Neural cell (in vitro differentiated cells): ENCODE results near the gene ARPC5.

Experiments
- CTCF ChIP-seq: fragments of 450-650 bp; IDR thresholded peaks from 2 replicates; pipeline ENCODE4 v1.5.1; 2014; ENCODE audit warnings: antibody characterized with exemption, mild to moderate bottlenecking, moderate library complexity; ENCODE audit not compliant: poor library complexity, severe bottlenecking
- EP300 ChIP-seq: fragments of 450-650 bp; conservative IDR thresholded peaks from 2 replicates; pipeline ENCODE4 v1.6.1; 2014; ENCODE audit warnings: antibody characterized with exemption, mild to moderate bottlenecking, moderate library complexity; ENCODE audit not compliant: poor library complexity, severe bottlenecking
- EZH2 ChIP-seq: fragments of 200-600, 300-800 bp; shearing (Covaris generic), sonication (generic); IDR thresholded peaks from 2 replicates; pipeline ENCODE4 v1.6.1; 2014; ENCODE audit warnings: antibody characterized with exemption, low read length, borderline replicate concordance, mild to moderate bottlenecking; ENCODE audit not compliant: insufficient read depth, poor library complexity, severe bottlenecking
- MXI1 ChIP-seq: fragments of 450-650 bp; conservative IDR thresholded peaks from 2 replicates; pipeline ENCODE4 v1.6.1; 2014; ENCODE audit warnings: antibody characterized with exemption, mild to moderate bottlenecking; ENCODE audit not compliant: poor library complexity, severe bottlenecking
- POLR2AphosphoS5 ChIP-seq: IDR thresholded peaks from 2 replicates; pipeline ENCODE4 v1.6.1; 2012
- RAD21 ChIP-seq: fragments of 450-650 bp; conservative IDR thresholded peaks from 2 replicates; pipeline ENCODE4 v1.6.1; 2014; ENCODE audit warnings: antibody characterized with exemption, mild to moderate bottlenecking, moderate library complexity
- SMC3 ChIP-seq: fragments of 450-650 bp; conservative IDR thresholded peaks from 2 replicates; pipeline ENCODE4 v1.6.1; 2014; ENCODE audit warnings: antibody characterized with exemption, mild to moderate bottlenecking, moderate library complexity; ENCODE audit not compliant: poor library complexity
- TAF1 ChIP-seq: IDR thresholded peaks from 2 replicates; pipeline ENCODE4 v1.6.1; 2012; ENCODE audit warnings: low read depth
- TF ChIP-seq, protein P1 (sequence below): IDR thresholded peaks from 2 replicates; pipeline ENCODE4 v1.6.1; 2012; ENCODE audit warnings: borderline replicate concordance

GRCh38 chr1:183622884-183623785 lies 12.4 kb downstream of the ARPC5 start:
- TF ChIP-seq CTCF (peak; percentile 81), EZH2 (no peak), POLR2AphosphoS5 (no peak), RAD21 (peak; percentile 86), MXI1 (no peak), TAF1 (no peak), EP300 (no peak), SMC3 (peak; percentile 79)
- TF ChIP-seq, protein P1, sequence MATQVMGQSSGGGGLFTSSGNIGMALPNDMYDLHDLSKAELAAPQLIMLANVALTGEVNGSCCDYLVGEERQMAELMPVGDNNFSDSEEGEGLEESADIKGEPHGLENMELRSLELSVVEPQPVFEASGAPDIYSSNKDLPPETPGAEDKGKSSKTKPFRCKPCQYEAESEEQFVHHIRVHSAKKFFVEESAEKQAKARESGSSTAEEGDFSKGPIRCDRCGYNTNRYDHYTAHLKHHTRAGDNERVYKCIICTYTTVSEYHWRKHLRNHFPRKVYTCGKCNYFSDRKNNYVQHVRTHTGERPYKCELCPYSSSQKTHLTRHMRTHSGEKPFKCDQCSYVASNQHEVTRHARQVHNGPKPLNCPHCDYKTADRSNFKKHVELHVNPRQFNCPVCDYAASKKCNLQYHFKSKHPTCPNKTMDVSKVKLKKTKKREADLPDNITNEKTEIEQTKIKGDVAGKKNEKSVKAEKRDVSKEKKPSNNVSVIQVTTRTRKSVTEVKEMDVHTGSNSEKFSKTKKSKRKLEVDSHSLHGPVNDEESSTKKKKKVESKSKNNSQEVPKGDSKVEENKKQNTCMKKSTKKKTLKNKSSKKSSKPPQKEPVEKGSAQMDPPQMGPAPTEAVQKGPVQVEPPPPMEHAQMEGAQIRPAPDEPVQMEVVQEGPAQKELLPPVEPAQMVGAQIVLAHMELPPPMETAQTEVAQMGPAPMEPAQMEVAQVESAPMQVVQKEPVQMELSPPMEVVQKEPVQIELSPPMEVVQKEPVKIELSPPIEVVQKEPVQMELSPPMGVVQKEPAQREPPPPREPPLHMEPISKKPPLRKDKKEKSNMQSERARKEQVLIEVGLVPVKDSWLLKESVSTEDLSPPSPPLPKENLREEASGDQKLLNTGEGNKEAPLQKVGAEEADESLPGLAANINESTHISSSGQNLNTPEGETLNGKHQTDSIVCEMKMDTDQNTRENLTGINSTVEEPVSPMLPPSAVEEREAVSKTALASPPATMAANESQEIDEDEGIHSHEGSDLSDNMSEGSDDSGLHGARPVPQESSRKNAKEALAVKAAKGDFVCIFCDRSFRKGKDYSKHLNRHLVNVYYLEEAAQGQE = no peak
